Caco-2 (cell line): Measurements from ENCODE around the gene GET3. TPM values are rescaled to one million over a fixed set of nuclear protein-coding genes. Genes with fewer than 3 reads are reported as not detected.

Experiments used
- BruUV-seq: library from RNA; stranded (reverse); fragments of 400-500 nt; replicated peaks from 2 replicates; lab custom pipeline; 2021; lab: Mats Ljungman, UMichigan
- CTCF ChIA-PET: fragments of 300-600 bp; sonication (Branson Sonifier 250); formaldehyde crosslinking; loops from one replicate; lab custom pipeline; 2022; ENCODE audit warnings: antibody characterized with exemption; lab: Charles Lee
- POLR2A ChIA-PET: fragments of 300-600 bp; sonication (Branson Sonifier 250); formaldehyde crosslinking; loops from one replicate; lab custom pipeline; 2022; ENCODE audit warnings: antibody characterized with exemption; lab: Charles Lee
- DNase-seq, 2 experiments: peaks; one replicate each; pipeline versions ENCODE4 v3.0.0 to v3.0.0-alpha.2; 2020 to 2022
- H3K27me3 ChIP-seq: replicated peaks from 2 replicates; pipeline ENCODE4 v1.6.0; 2011; ENCODE audit warnings: low read length; ENCODE audit not compliant: control insufficient read depth, insufficient read depth
- H3K36me3 ChIP-seq: 2 replicates; pipeline ENCODE4 v1.5.1; 2011; ENCODE audit warnings: low read length; ENCODE audit not compliant: control insufficient read depth, insufficient read depth
- H3K4me1 ChIP-seq: fragments of 250-450 bp; sonication (Bioruptor Pico); 2 replicates; pipeline ENCODE4 v1.5.1; 2020; ENCODE audit warnings: mild to moderate bottlenecking
- H3K4me3 ChIP-seq: 2 replicates; pipeline ENCODE4 v1.5.1; 2011; ENCODE audit warnings: low read depth, mild to moderate bottlenecking, control low read depth, low read length
- H3K9me3 ChIP-seq: fragments of 250-450 bp; sonication (Bioruptor Pico); 2 replicates; pipeline ENCODE4 v1.5.1; 2020; ENCODE audit warnings: mild to moderate bottlenecking, moderate library complexity
- H3K27ac Mint-ChIP-seq: one replicate; pipeline ENCODE4 v1.8.0; 2022; ENCODE audit warnings: mixed read lengths; ENCODE audit not compliant: unreplicated experiment
- H3K27me3 Mint-ChIP-seq: one replicate; pipeline ENCODE4 v1.8.0; 2022; ENCODE audit warnings: mixed read lengths; ENCODE audit not compliant: insufficient read depth, unreplicated experiment
- H3K36me3 Mint-ChIP-seq: one replicate; pipeline ENCODE4 v1.8.0; 2022; ENCODE audit warnings: mild to moderate bottlenecking, mixed read lengths; ENCODE audit not compliant: insufficient read depth, unreplicated experiment
- H3K4me1 Mint-ChIP-seq: one replicate; pipeline ENCODE4 v1.8.0; 2022; ENCODE audit warnings: low read depth, mixed read lengths; ENCODE audit not compliant: unreplicated experiment
- H3K4me3 Mint-ChIP-seq: one replicate; pipeline ENCODE4 v1.8.0; 2022; ENCODE audit warnings: mild to moderate bottlenecking, moderate library complexity, mixed read lengths; ENCODE audit not compliant: unreplicated experiment
- H3K9me3 Mint-ChIP-seq: one replicate; pipeline ENCODE4 v1.8.0; 2022; ENCODE audit warnings: mixed read lengths; ENCODE audit not compliant: unreplicated experiment
- CTCF ChIP-seq, 2 experiments: fragments of 200-600 bp in 1 of 2; IDR thresholded peaks; 1 replicate in 1 of 2; 2 replicates in 1 of 2; pipeline versions ENCODE4 v1.5.1 to v1.8.0; 2011 to 2022; ENCODE audit warnings: antibody characterized with exemption in 1 of 2, control low read depth in 1 of 2, inconsistent platforms in 1 of 2, low read depth in 1 of 2, low read length in 1 of 2, mild to moderate bottlenecking in 1 of 2, moderate library complexity in 1 of 2; ENCODE audit not compliant: insufficient read depth in 1 of 2, severe bottlenecking in 1 of 2, unreplicated experiment in 1 of 2
- intact Hi-C: fragments of 100-400 bp; cut with micrococcal nuclease; formaldehyde crosslinking; loops from one replicate; pipeline ENCODE4 v1.10.0; 2022; ENCODE audit not compliant: unreplicated experiment
- total RNA-seq: library from RNA; stranded (reverse); gene quantifications from 2 replicates; pipeline ENCODE4 v1.2.3, GENCODE V29; 2022

GET3 gene
- total RNA-seq, 1 experiment from 2014 or later, result 57.1 TPM

- H3K4me3 ChIP-seq, result no peak within 1 kb of the TSS
- DNase-seq, result no peak
- H3K27me3 Mint-ChIP-seq, result peaks cover 20% of the 10 kb centered on the region
- intact Hi-C loops, result no loop called here
- no peaks in the 10 kb centered on the region for H3K9me3 Mint-ChIP-seq
- H3K4me1 ChIP-seq, result peaks cover 5% of the 10 kb centered on the region; the same call in 1 of the 2 replicates
- POLR2A ChIA-PET, result no interaction called here
- no TSS peak for BruUV-seq
- H3K27ac Mint-ChIP-seq, result no peak within 1 kb of the TSS
- H3K4me1 Mint-ChIP-seq, result peaks cover 13% of the 10 kb centered on the region
- CTCF ChIA-PET, result interaction anchor here (0.6 kb wide), 1 partner anchor 24 kb away, joined by 3 read pairs; no protein-coding TSS in a partner anchor
- H3K36me3 ChIP-seq, result no peaks in the 10 kb centered on the region; the same call in 1 of the 2 replicates
- H3K9me3 ChIP-seq, result no peaks in the 10 kb centered on the region
- H3K27me3 ChIP-seq, result no peaks in the 10 kb centered on the region; the same call in 1 of the 2 replicates
- no peak for TF ChIP-seq CTCF (IDR thresholded peaks at IDR 0.05; ENCODE audit: insufficient read depth in 1 of 2, low read depth in 1 of 2, low read length in 1 of 2, severe bottlenecking in 1 of 2, unreplicated experiment in 1 of 2)
- H3K36me3 Mint-ChIP-seq, result peaks cover 30% of the 10 kb centered on the region
- H3K4me3 Mint-ChIP-seq, result no peak within 1 kb of the TSS
Observed at GRCh38 chr19:12751635-12752034, 14.3 kb downstream of the GET3 start, which contains the start of gene BEST2. BEST2 (plus strand) TSS chr19:12751791; CDS start chr19:12752593, 802 bp downstream.

DNA sequence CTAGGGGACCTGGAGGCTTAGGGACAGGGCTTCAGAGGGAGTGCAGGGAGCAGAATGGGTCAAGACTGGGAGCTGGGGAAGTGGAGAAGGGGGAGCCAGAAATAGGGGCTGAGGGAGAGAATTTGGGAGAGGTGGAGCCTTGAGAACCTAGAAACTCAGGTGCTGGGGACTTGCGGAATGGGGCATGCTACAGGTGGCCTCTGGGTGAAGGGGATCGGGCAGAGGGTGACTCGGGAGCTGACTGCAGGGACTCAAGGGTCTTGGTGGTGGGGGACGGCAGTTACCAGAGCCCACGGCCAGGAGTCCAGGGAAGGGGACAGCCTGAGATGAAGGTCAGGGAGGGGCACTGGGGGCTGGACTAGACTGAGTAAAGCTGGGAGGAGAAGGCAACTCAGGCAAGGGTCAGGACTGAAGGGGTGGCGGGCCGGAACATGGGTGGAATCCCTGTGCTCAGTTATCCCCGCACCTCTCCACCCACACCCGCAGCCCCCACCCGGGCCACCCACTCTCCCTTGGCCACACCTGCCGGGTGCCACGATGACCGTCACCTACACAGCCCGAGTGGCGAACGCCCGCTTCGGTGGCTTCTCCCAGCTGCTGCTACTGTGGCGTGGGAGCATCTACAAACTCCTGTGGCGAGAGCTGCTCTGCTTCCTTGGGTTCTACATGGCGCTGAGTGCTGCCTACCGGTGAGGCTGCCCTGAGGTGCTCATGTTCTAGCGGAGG lies 14.9 kb downstream of the GET3 start:
- H3K36me3 ChIP-seq, result no peaks in the 10 kb centered on the region; the same call in 1 of the 2 replicates
- ChIA-PET CTCF (interaction anchor here (0.6 kb wide), 1 partner anchor 24 kb away, joined by 3 read pairs; no protein-coding TSS in a partner anchor), POLR2A (no interaction called here)
- no peak overlapping the region for H3K4me3 Mint-ChIP-seq
- no peaks in the 10 kb centered on the region; the same call in 1 of the 2 replicates for H3K27me3 ChIP-seq
- H3K9me3 Mint-ChIP-seq, result no peaks in the 10 kb centered on the region
- no peak for DNase-seq
- no TSS peak for BruUV-seq
- H3K4me1 Mint-ChIP-seq, result peaks cover 13% of the 10 kb centered on the region
- no peaks in the 10 kb centered on the region for H3K9me3 ChIP-seq
- peaks cover 24% of the 10 kb centered on the region for H3K36me3 Mint-ChIP-seq
- no peak overlapping the region for H3K27ac Mint-ChIP-seq
- H3K27me3 Mint-ChIP-seq, result peaks cover 20% of the 10 kb centered on the region
- peaks cover 5% of the 10 kb centered on the region; the same call in 1 of the 2 replicates for H3K4me1 ChIP-seq
- intact Hi-C loops, result no loop called here
- TF ChIP-seq CTCF (IDR thresholded peaks at IDR 0.05; ENCODE audit: insufficient read depth in 1 of 2, low read depth in 1 of 2, low read length in 1 of 2, severe bottlenecking in 1 of 2, unreplicated experiment in 1 of 2), result no peak
- no peak overlapping the region for H3K4me3 ChIP-seq

GRCh38 chr19:12754465-12755196 lies 17.3 kb downstream of the GET3 start:
- Histone ChIP-seq H3K9me3 (no peaks in the 10 kb centered on the region), H3K4me1 (peaks cover 5% of the 10 kb centered on the region; the same call in 1 of the 2 replicates), H3K36me3 (no peaks in the 10 kb centered on the region), H3K4me3 (no peak overlapping the region), H3K27me3 (no peaks in the 10 kb centered on the region; the same call in 1 of the 2 replicates)
- H3K36me3 Mint-ChIP-seq, result peaks cover 11% of the 10 kb centered on the region
- no peak for TF ChIP-seq CTCF (IDR thresholded peaks at IDR 0.05; ENCODE audit: insufficient read depth in 1 of 2, low read depth in 1 of 2, low read length in 1 of 2, severe bottlenecking in 1 of 2, unreplicated experiment in 1 of 2)
- ChIA-PET CTCF (no interaction called here), POLR2A (no interaction called here)
- intact Hi-C loops, result no loop called here
- H3K4me1 Mint-ChIP-seq, result peaks cover 12% of the 10 kb centered on the region
- no peak for DNase-seq
- H3K9me3 Mint-ChIP-seq, result no peaks in the 10 kb centered on the region
- peaks cover 20% of the 10 kb centered on the region for H3K27me3 Mint-ChIP-seq
- no TSS peak for BruUV-seq
- no peak overlapping the region for H3K27ac Mint-ChIP-seq
- H3K4me3 Mint-ChIP-seq, result no peak overlapping the region
